MM.1S (cell line): ENCODE results near the gene S100A8.

Source experiments
- DNase-seq: peaks from one replicate; pipeline ENCODE4 v3.0.0-alpha.2; 2015
- H2AFZ ChIP-seq: fragments of 300-600 bp; sonication (generic); 2 replicates; pipeline ENCODE4 v1.6.0; 2016; ENCODE audit warnings: antibody characterized with exemption, low read length
- H3F3A ChIP-seq: fragments of 300-600 bp; sonication (generic); 2 replicates; pipeline ENCODE4 v1.6.1; 2016; ENCODE audit warnings: mild to moderate bottlenecking, antibody characterized with exemption, low read length, moderate library complexity, mixed read lengths; ENCODE audit not compliant: insufficient read depth
- H3K27ac ChIP-seq: fragments of 300-600 bp; sonication (generic); 2 replicates; pipeline ENCODE4 v1.5.1; 2016; ENCODE audit warnings: mild to moderate bottlenecking, low read length
- H3K27me3 ChIP-seq: fragments of 300-600 bp; sonication (generic); replicated peaks from 2 replicates; pipeline ENCODE4 v1.6.0; 2016; ENCODE audit warnings: low read length; ENCODE audit not compliant: insufficient read depth
- H3K36me3 ChIP-seq: fragments of 300-600 bp; sonication (generic); replicated peaks from 2 replicates; pipeline ENCODE4 v1.6.1; 2016; ENCODE audit warnings: mild to moderate bottlenecking, low read length, mixed read lengths; ENCODE audit not compliant: insufficient read depth
- H3K4me1 ChIP-seq: fragments of 300-600 bp; sonication (generic); 2 replicates; pipeline ENCODE4 v1.6.1; 2016; ENCODE audit warnings: low read length, mixed read lengths
- H3K4me2 ChIP-seq: fragments of 300-600 bp; sonication (generic); 2 replicates; pipeline ENCODE4 v1.6.0; 2016; ENCODE audit warnings: low read depth, low read length
- H3K4me3 ChIP-seq: fragments of 300-600 bp; sonication (generic); 2 replicates; pipeline ENCODE4 v1.5.1; 2016; ENCODE audit warnings: low read length, mixed read lengths
- H3K79me2 ChIP-seq: fragments of 300-600 bp; sonication (generic); 2 replicates; pipeline ENCODE4 v1.6.1; 2016; ENCODE audit warnings: mixed run types, low read length, mixed read lengths
- H3K9ac ChIP-seq: fragments of 300-600 bp; sonication (generic); 2 replicates; pipeline ENCODE4 v1.6.1; 2016; ENCODE audit warnings: low read length, mixed read lengths
- H3K9me2 ChIP-seq: fragments of 300-600 bp; sonication (generic); replicated peaks from 2 replicates; pipeline ENCODE4 v1.6.1; 2016; ENCODE audit warnings: mild to moderate bottlenecking, low read length, mixed read lengths; ENCODE audit not compliant: insufficient read depth
- H3K9me3 ChIP-seq: fragments of 300-600 bp; sonication (generic); replicated peaks from 2 replicates; pipeline ENCODE4 v1.6.1; 2016; ENCODE audit warnings: mild to moderate bottlenecking, low read length, mixed read lengths; ENCODE audit not compliant: insufficient read depth
- H4K20me1 ChIP-seq: fragments of 300-600 bp; sonication (generic); 2 replicates; pipeline ENCODE4 v1.6.1; 2016; ENCODE audit warnings: mild to moderate bottlenecking, low read length, moderate library complexity, mixed read lengths; ENCODE audit not compliant: insufficient read depth
- EZH2 ChIP-seq: fragments of 300-600 bp; sonication (generic); optimal IDR thresholded peaks from 2 replicates; pipeline ENCODE3; 2017; ENCODE audit warnings: low read depth, mild to moderate bottlenecking, antibody characterized with exemption, low read length, mixed read lengths
- EZH2phosphoT487 ChIP-seq: fragments of 300-600 bp; sonication (generic); IDR thresholded peaks from 2 replicates; pipeline ENCODE4 v1.6.1; 2018; ENCODE audit warnings: antibody characterized with exemption, low read length
- TF ChIP-seq, protein P1 (sequence below): fragments of 300-600 bp; sonication (generic); IDR thresholded peaks from 2 replicates; pipeline ENCODE4 v1.5.1; 2016; ENCODE audit warnings: antibody characterized with exemption, low read length, mixed read lengths

Gene S100A8

DNA sequence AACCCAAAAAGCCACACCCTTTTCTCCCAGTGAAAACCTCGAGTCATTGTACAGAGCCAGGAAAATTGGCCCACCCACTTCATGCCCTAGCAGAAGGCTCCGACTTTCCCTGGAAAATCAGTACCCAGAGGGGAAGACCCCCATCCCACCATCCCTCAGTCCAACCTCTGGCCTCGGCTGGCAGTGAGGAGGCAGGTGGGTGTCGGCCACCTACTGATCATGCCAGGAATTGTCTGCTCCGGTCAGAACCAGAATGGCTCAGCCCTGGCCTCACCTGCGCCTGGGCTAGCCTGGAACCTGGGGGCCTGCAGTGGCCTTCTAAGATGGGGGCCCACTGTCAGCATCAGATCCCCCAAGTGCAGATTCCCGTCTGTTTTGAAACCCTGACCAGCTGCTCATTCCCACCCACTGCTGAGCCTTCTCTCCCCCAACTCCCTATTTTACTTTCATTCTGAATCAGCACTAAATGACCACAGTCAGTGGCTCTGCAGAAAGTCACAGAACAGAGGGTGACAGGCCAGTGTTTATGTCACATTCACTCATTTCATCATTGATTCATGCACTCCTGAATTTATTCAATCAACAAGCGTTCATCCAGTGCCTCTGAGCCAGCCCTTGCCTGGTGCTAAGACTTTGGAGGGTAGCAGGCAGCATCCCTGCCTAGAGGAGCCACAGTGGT, 36.2 kb downstream of the S100A8 start:
- DNase-seq = no peak
- no peak overlapping the region for H3K4me2 ChIP-seq

DNA sequence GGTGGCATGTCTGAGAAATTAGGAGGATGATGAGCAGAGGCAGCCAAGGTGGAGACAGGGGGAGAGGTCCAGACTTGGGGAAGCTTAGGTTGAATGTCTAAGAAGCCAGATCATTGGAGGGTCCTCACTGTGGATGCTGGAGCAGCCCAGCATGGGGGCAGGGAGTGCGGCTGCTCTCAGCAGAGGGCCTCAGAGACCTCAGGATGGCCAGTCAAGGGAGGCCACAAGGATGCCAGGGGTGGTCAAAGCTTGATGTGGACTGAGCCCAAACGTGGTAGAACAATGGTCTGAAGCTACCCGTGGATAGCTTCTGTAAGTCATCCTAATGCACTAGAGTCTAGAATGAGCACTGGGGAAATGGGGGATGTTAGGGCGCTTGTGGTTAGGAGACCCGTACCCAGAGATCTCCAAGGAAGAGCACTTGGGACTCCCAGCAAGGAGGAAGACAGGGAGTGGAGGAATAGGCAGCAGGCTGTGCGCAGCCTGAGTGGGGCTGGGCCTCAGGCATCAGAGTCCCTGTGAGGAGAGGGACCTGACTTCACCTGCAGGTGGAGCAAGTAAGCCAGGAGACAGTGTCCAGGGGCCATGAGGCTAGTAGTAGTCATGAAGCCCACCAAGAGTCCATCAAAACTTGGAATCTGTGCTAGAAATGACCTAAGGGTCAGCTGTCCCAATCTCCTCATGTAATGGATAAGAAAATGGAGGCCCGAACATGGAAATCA, 37.5 kb downstream of the S100A8 start:
- H3K4me2 ChIP-seq = no peak overlapping the region
- no peak for TF ChIP-seq EZH2phosphoT487
- TF ChIP-seq, protein P1, sequence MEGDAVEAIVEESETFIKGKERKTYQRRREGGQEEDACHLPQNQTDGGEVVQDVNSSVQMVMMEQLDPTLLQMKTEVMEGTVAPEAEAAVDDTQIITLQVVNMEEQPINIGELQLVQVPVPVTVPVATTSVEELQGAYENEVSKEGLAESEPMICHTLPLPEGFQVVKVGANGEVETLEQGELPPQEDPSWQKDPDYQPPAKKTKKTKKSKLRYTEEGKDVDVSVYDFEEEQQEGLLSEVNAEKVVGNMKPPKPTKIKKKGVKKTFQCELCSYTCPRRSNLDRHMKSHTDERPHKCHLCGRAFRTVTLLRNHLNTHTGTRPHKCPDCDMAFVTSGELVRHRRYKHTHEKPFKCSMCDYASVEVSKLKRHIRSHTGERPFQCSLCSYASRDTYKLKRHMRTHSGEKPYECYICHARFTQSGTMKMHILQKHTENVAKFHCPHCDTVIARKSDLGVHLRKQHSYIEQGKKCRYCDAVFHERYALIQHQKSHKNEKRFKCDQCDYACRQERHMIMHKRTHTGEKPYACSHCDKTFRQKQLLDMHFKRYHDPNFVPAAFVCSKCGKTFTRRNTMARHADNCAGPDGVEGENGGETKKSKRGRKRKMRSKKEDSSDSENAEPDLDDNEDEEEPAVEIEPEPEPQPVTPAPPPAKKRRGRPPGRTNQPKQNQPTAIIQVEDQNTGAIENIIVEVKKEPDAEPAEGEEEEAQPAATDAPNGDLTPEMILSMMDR = peak; percentile 50
- no peak overlapping the region for H3K9ac ChIP-seq
- H3K4me1 ChIP-seq = 0 out of 2 replicates have a peak, but pooled peaks cover 3% of the 10 kb centered on the region
- H3K9me3 ChIP-seq = no peaks in the 10 kb centered on the region
- no peaks in the 10 kb centered on the region for H3F3A ChIP-seq
- H3K27me3 ChIP-seq = peaks cover 8% of the 10 kb centered on the region; the same call in 1 of the 2 replicates
- H3K9me2 ChIP-seq = no peaks in the 10 kb centered on the region
- H3K4me3 ChIP-seq = no peak overlapping the region
- H3K36me3 ChIP-seq = no peaks in the 10 kb centered on the region
- no peak overlapping the region for H3K27ac ChIP-seq
- no peaks in the 10 kb centered on the region for H4K20me1 ChIP-seq
- H2AFZ ChIP-seq = no peak overlapping the region
- no peaks in the 10 kb centered on the region for H3K79me2 ChIP-seq
- DNase-seq = no peak

More for the DNA sequence above, 36.2 kb downstream of the S100A8 start:
- Histone ChIP-seq H3K4me3 (no peak overlapping the region), H3K9ac (no peak overlapping the region), H3K36me3 (no peaks in the 10 kb centered on the region), H3K9me2 (no peaks in the 10 kb centered on the region), H4K20me1 (no peaks in the 10 kb centered on the region), H3F3A (no peaks in the 10 kb centered on the region), H3K9me3 (no peaks in the 10 kb centered on the region), H3K27ac (no peak overlapping the region), H3K4me1 (0 out of 2 replicates have a peak, but pooled peaks cover 3% of the 10 kb centered on the region), H2AFZ (no peak overlapping the region), H3K27me3 (peaks cover 8% of the 10 kb centered on the region; the same call in 1 of the 2 replicates), H3K79me2 (no peaks in the 10 kb centered on the region)
- TF ChIP-seq, protein P1 = no peak; the same call in 1 of the 2 replicates
- no peak for TF ChIP-seq EZH2phosphoT487
- no peak for TF ChIP-seq EZH2

DNA sequence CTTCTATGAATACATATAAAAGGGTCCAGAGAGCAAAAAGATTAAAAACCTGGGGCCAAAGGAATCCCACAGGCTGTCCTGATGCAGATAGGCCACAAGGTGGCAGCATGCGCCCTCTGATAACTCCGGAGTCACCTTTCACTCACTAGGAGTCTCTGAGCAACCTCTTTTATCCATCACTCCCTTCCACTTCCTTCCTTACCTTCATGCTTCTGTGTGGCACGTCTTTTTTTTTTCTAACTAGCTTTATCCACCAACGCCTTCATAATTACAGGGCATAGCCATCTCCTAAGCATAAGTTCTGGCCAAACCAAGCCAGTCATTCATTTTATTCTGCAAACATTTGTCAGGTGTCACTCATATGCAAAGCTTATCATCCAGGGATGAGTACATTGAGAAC, 38.4 kb downstream of the S100A8 start:
- peak; percentile 77 for DNase-seq
- TF ChIP-seq EZH2 (no peak), EZH2phosphoT487 (no peak)
- TF ChIP-seq, protein P1 = peak; percentile 96
- H3K27me3 ChIP-seq = peaks cover 8% of the 10 kb centered on the region; the same call in 1 of the 2 replicates

More for the DNA sequence above, 38.4 kb downstream of the S100A8 start:
- Histone ChIP-seq H3K9me2 (no peaks in the 10 kb centered on the region), H3F3A (no peaks in the 10 kb centered on the region), H3K4me2 (no peak overlapping the region), H3K79me2 (no peaks in the 10 kb centered on the region), H3K27ac (no peak overlapping the region), H3K4me1 (0 out of 2 replicates have a peak, but pooled peaks cover 3% of the 10 kb centered on the region), H3K36me3 (no peaks in the 10 kb centered on the region), H4K20me1 (no peaks in the 10 kb centered on the region), H3K9me3 (no peaks in the 10 kb centered on the region), H3K9ac (no peak overlapping the region), H3K4me3 (no peak overlapping the region), H2AFZ (no peak overlapping the region)
